ENCODE measurements around the gene TIAM2. TPM values are rescaled to one million over a fixed set of nuclear protein-coding genes. Genes with fewer than 3 reads are reported as not detected.

TIAM2 gene
- total RNA-seq, 1 donor from 2014 or later: 2.4 TPM

GRCh38 chr6:154969796-154970195 is 25.3 kb upstream of the TIAM2 start:
- FAIRE-seq (no peak), DNase-seq (ENCODE audit: low read depth) (peak; percentile 65)
- no peak for TF ChIP-seq CTCF (IDR thresholded peaks at IDR 0.05; ENCODE audit: insufficient read depth, low read length, severe bottlenecking)
- H3K4me3 ChIP-seq (ENCODE audit: low read depth, low read length): no peak overlapping the region
- no peaks in the 10 kb centered on the region for H3K36me3 ChIP-seq (ENCODE audit: control insufficient read depth, insufficient read depth, low read length)
- H3K27me3 ChIP-seq (ENCODE audit: control insufficient read depth, insufficient read depth, low read length): no peaks in the 10 kb centered on the region

- H3K36me3 ChIP-seq (ENCODE audit: control insufficient read depth, insufficient read depth, low read length): no peaks in the 10 kb centered on the region
- H3K4me3 ChIP-seq (ENCODE audit: low read depth, low read length): no peak overlapping the region
- TF ChIP-seq CTCF (IDR thresholded peaks at IDR 0.05; ENCODE audit: insufficient read depth, low read length, severe bottlenecking): no peak
- FAIRE-seq (no peak), DNase-seq (ENCODE audit: low read depth) (no peak)
- H3K27me3 ChIP-seq (ENCODE audit: control insufficient read depth, insufficient read depth, low read length): no peaks in the 10 kb centered on the region
These were observed 20.5 kb upstream of the TIAM2 start for GRCh38 chr6:154974485-154975149.

- FAIRE-seq: no peak
These were observed 17.5 kb upstream of the TIAM2 start for GRCh38 chr6:154977588-154977987.

GRCh38 chr6:154980273-154981078 is 14.6 kb upstream of the TIAM2 start:
- no peak for TF ChIP-seq CTCF (IDR thresholded peaks at IDR 0.05; ENCODE audit: insufficient read depth, low read length, severe bottlenecking)
- FAIRE-seq: no peak
- H3K4me3 ChIP-seq (ENCODE audit: low read depth, low read length): no peak overlapping the region
- DNase-seq (ENCODE audit: low read depth): no peak
- H3K27me3 ChIP-seq (ENCODE audit: control insufficient read depth, insufficient read depth, low read length): no peaks in the 10 kb centered on the region
- H3K36me3 ChIP-seq (ENCODE audit: control insufficient read depth, insufficient read depth, low read length): no peaks in the 10 kb centered on the region

More at GRCh38 chr6:154977588-154977987, 17.5 kb upstream of the TIAM2 start:
- H3K4me3 ChIP-seq (ENCODE audit: low read depth, low read length): no peak overlapping the region
- DNase-seq (ENCODE audit: low read depth): no peak
- no peaks in the 10 kb centered on the region for H3K36me3 ChIP-seq (ENCODE audit: control insufficient read depth, insufficient read depth, low read length)
- no peaks in the 10 kb centered on the region for H3K27me3 ChIP-seq (ENCODE audit: control insufficient read depth, insufficient read depth, low read length)
- no peak for TF ChIP-seq CTCF (IDR thresholded peaks at IDR 0.05; ENCODE audit: insufficient read depth, low read length, severe bottlenecking)

- no peak for TF ChIP-seq CTCF (IDR thresholded peaks at IDR 0.05; ENCODE audit: insufficient read depth, low read length, severe bottlenecking)
These were observed 13.8 kb upstream of the TIAM2 start for GRCh38 chr6:154981079-154981870.

More at GRCh38 chr6:154981079-154981870, 13.8 kb upstream of the TIAM2 start:
- FAIRE-seq (no peak), DNase-seq (ENCODE audit: low read depth) (peak; percentile 78)
- Histone ChIP-seq H3K36me3 (ENCODE audit: control insufficient read depth, insufficient read depth, low read length) (no peaks in the 10 kb centered on the region), H3K27me3 (ENCODE audit: control insufficient read depth, insufficient read depth, low read length) (no peaks in the 10 kb centered on the region), H3K4me3 (ENCODE audit: low read depth, low read length) (no peak overlapping the region)
